Measurements from ENCODE around the gene LYZL4. TPM values are rescaled to one million over a fixed set of nuclear protein-coding genes. Genes with fewer than 3 reads are reported as not detected.

The LYZL4 gene
- total and polyA plus RNA-seq, 10 of the 15 experiments (the other 5 are each of a cell fraction or from before 2014, with no cell fraction given) = 0.10 to 0.11 (median 0.11) TPM; not detected in 7

DNA sequence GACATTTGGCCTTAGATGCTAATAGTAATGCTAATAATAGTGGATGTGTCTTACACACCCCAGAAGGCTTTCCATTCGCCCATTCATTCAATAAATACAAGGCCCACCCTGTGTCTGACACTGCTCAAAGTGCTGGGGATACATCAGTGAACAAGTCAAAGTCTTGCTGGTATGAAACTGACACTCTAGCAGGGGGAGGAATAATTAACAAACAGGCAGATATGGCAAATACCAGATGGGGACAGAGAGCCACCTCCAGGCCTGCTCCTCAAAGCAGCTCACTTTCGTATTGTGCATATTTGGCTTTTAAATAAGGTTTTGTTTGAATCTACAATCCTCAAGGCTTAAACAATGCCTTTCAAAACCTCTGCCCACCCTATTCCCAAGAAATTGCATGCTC is 28.3 kb upstream of the LYZL4 start:
- no peaks in the 10 kb centered on the region for H4K20me1 ChIP-seq (ENCODE audit: control insufficient read depth, insufficient read depth)
- CTCF ChIA-PET = interaction anchor here (0.9 to 8.3 kb wide), 3 partner anchors 99 to 312 kb away, joined by 3 to 162 read pairs (median 3); no protein-coding TSS in a partner anchor

DNA sequence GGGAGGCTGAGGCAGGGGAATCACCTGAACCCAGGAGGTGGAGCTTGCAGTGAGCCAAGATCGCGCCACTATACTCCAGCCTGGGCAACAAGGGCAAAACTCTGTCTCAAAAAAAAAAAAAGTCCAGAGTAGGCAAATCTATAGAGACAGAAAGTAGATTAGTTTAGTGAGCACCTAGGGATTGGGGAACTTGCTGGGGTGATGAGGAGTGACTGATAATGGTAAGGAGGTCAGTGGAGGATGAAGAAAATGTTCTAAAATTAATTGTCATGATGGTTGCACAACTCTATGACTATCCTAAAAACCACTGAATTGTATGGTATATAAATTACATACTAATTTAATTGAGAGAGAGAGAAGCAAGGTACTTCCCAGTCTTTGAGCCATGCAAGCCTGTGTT is 27.8 kb upstream of the LYZL4 start:
- peak; percentile 63 for ATAC-seq
- no peak overlapping the region for H3K4me3 ChIP-seq
- TF ChIP-seq YY1 (IDR thresholded peaks at IDR 0.05; ENCODE audit: low read depth, low read length) (no peak), SIX5 (IDR thresholded peaks at IDR 0.05; ENCODE audit: low read depth, low read length, severe bottlenecking) (no peak), ZNF274 (IDR thresholded peaks at IDR 0.05; ENCODE audit: insufficient read depth, insufficient read length) (no peak), GATAD2B (conservative IDR thresholded peaks at IDR 0.05; ENCODE audit: low read depth) (no peak), RBBP5 (conservative IDR thresholded peaks at IDR 0.05) (no peak), SMAD5 (IDR thresholded peaks at IDR 0.05; ENCODE audit: low read depth) (no peak), STAT1 (conservative IDR thresholded peaks at IDR 0.05) (no peak), ZSCAN29 (IDR thresholded peaks at IDR 0.05) (no peak), CBX5 (IDR thresholded peaks at IDR 0.05; ENCODE audit: low read depth) (no peak), RFX5 (IDR thresholded peaks at IDR 0.05; ENCODE audit: low read depth, low read length) (no peak)
- TF ChIP-seq, protein P1, sequence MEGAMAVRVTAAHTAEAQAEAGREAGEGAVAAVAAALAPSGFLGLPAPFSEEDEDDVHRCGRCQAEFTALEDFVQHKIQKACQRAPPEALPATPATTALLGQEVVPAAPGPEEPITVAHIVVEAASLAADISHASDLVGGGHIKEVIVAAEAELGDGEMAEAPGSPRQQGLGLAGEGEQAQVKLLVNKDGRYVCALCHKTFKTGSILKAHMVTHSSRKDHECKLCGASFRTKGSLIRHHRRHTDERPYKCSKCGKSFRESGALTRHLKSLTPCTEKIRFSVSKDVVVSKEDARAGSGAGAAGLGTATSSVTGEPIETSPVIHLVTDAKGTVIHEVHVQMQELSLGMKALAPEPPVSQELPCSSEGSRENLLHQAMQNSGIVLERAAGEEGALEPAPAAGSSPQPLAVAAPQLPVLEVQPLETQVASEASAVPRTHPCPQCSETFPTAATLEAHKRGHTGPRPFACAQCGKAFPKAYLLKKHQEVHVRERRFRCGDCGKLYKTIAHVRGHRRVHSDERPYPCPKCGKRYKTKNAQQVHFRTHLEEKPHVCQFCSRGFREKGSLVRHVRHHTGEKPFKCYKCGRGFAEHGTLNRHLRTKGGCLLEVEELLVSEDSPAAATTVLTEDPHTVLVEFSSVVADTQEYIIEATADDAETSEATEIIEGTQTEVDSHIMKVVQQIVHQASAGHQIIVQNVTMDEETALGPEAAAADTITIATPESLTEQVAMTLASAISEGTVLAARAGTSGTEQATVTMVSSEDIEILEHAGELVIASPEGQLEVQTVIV (IDR thresholded peaks at IDR 0.05; ENCODE audit: borderline replicate concordance, partially characterized antibody) = no peak
- TF ChIP-seq, protein P2, sequence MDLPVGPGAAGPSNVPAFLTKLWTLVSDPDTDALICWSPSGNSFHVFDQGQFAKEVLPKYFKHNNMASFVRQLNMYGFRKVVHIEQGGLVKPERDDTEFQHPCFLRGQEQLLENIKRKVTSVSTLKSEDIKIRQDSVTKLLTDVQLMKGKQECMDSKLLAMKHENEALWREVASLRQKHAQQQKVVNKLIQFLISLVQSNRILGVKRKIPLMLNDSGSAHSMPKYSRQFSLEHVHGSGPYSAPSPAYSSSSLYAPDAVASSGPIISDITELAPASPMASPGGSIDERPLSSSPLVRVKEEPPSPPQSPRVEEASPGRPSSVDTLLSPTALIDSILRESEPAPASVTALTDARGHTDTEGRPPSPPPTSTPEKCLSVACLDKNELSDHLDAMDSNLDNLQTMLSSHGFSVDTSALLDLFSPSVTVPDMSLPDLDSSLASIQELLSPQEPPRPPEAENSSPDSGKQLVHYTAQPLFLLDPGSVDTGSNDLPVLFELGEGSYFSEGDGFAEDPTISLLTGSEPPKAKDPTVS (IDR thresholded peaks at IDR 0.05; ENCODE audit: low read depth, low read length) = no peak

More for the DNA sequence above, 28.3 kb upstream of the LYZL4 start:
- FAIRE-seq (no peak), ATAC-seq (peak; percentile 21; the same call in 1 of the 3 replicates), DNase-seq (ENCODE audit: low read depth, low spot score) (no peak)
- WGBS (ENCODE audit: insufficient coverage, insufficient replicate concordance, low lambda C conversion rate, missing lambda C conversion rate) = 0% methylated on average over 2 of the region's 2 CpGs
- RAD21 ChIA-PET (ENCODE audit: unreplicated experiment) = interaction anchor here (1.6 to 1.7 kb wide), 3 partner anchors 24 to 192 kb away, joined by 3 to 4 read pairs (median 3); no protein-coding TSS in a partner anchor
- Histone ChIP-seq H3K36me3 (ENCODE audit: control insufficient read depth in 2 of 2, insufficient read depth in 2 of 2, low read length in 1 of 2) (no peaks in the 10 kb centered on the region), H3K4me1 (ENCODE audit: control insufficient read depth, insufficient read depth, low read length) (no peaks in the 10 kb centered on the region; the same call in 1 of the 2 replicates), H3K27me3 (replicated peaks in 1 of 2; ENCODE audit: control insufficient read depth in 2 of 2, insufficient read depth in 2 of 2, low read length in 1 of 2) (no peaks in the 10 kb centered on the region; a peak in 1 of 4 replicates), H3K9me3 (replicated peaks; ENCODE audit: control insufficient read depth, insufficient read depth, low read length) (no peaks in the 10 kb centered on the region), H3K9ac (ENCODE audit: control insufficient read depth, insufficient read depth, low read length) (no peak overlapping the region), H3K4me3 (no peak overlapping the region), H3K79me2 (ENCODE audit: control insufficient read depth, insufficient read depth, low read length) (no peaks in the 10 kb centered on the region), H3K4me2 (ENCODE audit: control insufficient read depth, insufficient read depth) (no peak overlapping the region), H3K27ac (ENCODE audit: control insufficient read depth, insufficient read depth) (no peak overlapping the region), H2AFZ (ENCODE audit: control insufficient read depth, low read depth, low read length) (no peak overlapping the region)
- BruUV-seq (replicated peaks) = no TSS peak
- intact Hi-C loops (cut with micrococcal nuclease; ENCODE audit: unreplicated experiment) (no loop called here), in situ Hi-C loops (cut with MboI) (no loop called here)
- no peak for TF ChIP-seq PML (IDR thresholded peaks at IDR 0.05; ENCODE audit: low read length)
- no peak for TF ChIP-seq SRF (IDR thresholded peaks at IDR 0.05; ENCODE audit: low read depth in 2 of 2, low read length in 2 of 2)
- TF ChIP-seq ZSCAN29 (IDR thresholded peaks at IDR 0.05) = no peak
- no peak for TF ChIP-seq FOS (IDR thresholded peaks at IDR 0.05; ENCODE audit: borderline replicate concordance, extremely low read depth, insufficient read length)
- TF ChIP-seq ZNF384 (IDR thresholded peaks at IDR 0.05; ENCODE audit: borderline replicate concordance, low read depth, low read length) = no peak
- TF ChIP-seq SREBF1 (IDR thresholded peaks at IDR 0.05; ENCODE audit: low read length) = no peak
- TF ChIP-seq FOXM1 (IDR thresholded peaks at IDR 0.05; ENCODE audit: low read depth, low read length) = no peak
- no peak for TF ChIP-seq GABPA (IDR thresholded peaks at IDR 0.05; ENCODE audit: low read depth)
- POLR2A ChIA-PET = no interaction called here
- SMC1A ChIA-PET (ENCODE audit: uncharacterized antibody, unreplicated experiment) = interaction anchor here (8.2 kb wide), 1 partner anchor 190 kb away, joined by 110 read pairs; no protein-coding TSS in a partner anchor

More for the DNA sequence above, 27.8 kb upstream of the LYZL4 start:
- RAD21 ChIA-PET (ENCODE audit: unreplicated experiment) = interaction anchor here (0.7 to 1.7 kb wide), 3 partner anchors 190 to 294 kb away, joined by 3 to 4 read pairs (median 4); no protein-coding TSS in a partner anchor
- DNase-seq (ENCODE audit: low read depth, low spot score) (no peak), FAIRE-seq (no peak)
- in situ Hi-C loops (cut with MboI) (no loop called here), intact Hi-C loops (cut with micrococcal nuclease; ENCODE audit: unreplicated experiment) (no loop called here)
- no peaks in the 10 kb centered on the region; the same call in 1 of the 2 replicates for H3K4me1 ChIP-seq (ENCODE audit: control insufficient read depth, insufficient read depth, low read length)
- SMC1A ChIA-PET (ENCODE audit: uncharacterized antibody, unreplicated experiment) = interaction anchor here (0.6 to 8.2 kb wide), 3 partner anchors 58 to 190 kb away, joined by 3 to 110 read pairs (median 3); no protein-coding TSS in a partner anchor
- no TSS peak for BruUV-seq (replicated peaks)
- H3K79me2 ChIP-seq (ENCODE audit: control insufficient read depth, insufficient read depth, low read length) = no peaks in the 10 kb centered on the region
- no peak overlapping the region for H3K4me2 ChIP-seq (ENCODE audit: control insufficient read depth, insufficient read depth)
- H3K36me3 ChIP-seq (ENCODE audit: control insufficient read depth in 2 of 2, insufficient read depth in 2 of 2, low read length in 1 of 2) = no peaks in the 10 kb centered on the region
- H3K27ac ChIP-seq (ENCODE audit: control insufficient read depth, insufficient read depth) = no peak overlapping the region
- H3K9ac ChIP-seq (ENCODE audit: control insufficient read depth, insufficient read depth, low read length) = no peak overlapping the region
- H3K9me3 ChIP-seq (replicated peaks; ENCODE audit: control insufficient read depth, insufficient read depth, low read length) = no peaks in the 10 kb centered on the region
- 0% methylated on average over 2 of the region's 2 CpGs for WGBS (ENCODE audit: insufficient coverage, insufficient replicate concordance, low lambda C conversion rate, missing lambda C conversion rate)
- no peaks in the 10 kb centered on the region for H4K20me1 ChIP-seq (ENCODE audit: control insufficient read depth, insufficient read depth)
- POLR2A ChIA-PET = no interaction called here
- no peaks in the 10 kb centered on the region; a peak in 1 of 4 replicates for H3K27me3 ChIP-seq (replicated peaks in 1 of 2; ENCODE audit: control insufficient read depth in 2 of 2, insufficient read depth in 2 of 2, low read length in 1 of 2)
- CTCF ChIA-PET = interaction anchor here (0.9 to 8.3 kb wide), 2 partner anchors 100 to 190 kb away, joined by 3 to 162 read pairs; no protein-coding TSS in a partner anchor
- no peak overlapping the region for H2AFZ ChIP-seq (ENCODE audit: control insufficient read depth, low read depth, low read length)

Data from GM12878 (cell line).